GM18519 (cell line): ENCODE results near the gene GNG5.
"Not testable (repeated sequence)": the region's sequence is repeated elsewhere in the genome, so short reads cannot be mapped to it uniquely, and the experiment has no call there.

Source experiments
- ATAC-seq: cut with Tn5 transposase; IDR thresholded peaks from one replicate; pipeline ENCODE4 v1.9.1; 2021; ENCODE audit warnings: mild to moderate bottlenecking, moderate library complexity; ENCODE audit not compliant: unreplicated experiment, low FRiP score

The GNG5 gene

DNA sequence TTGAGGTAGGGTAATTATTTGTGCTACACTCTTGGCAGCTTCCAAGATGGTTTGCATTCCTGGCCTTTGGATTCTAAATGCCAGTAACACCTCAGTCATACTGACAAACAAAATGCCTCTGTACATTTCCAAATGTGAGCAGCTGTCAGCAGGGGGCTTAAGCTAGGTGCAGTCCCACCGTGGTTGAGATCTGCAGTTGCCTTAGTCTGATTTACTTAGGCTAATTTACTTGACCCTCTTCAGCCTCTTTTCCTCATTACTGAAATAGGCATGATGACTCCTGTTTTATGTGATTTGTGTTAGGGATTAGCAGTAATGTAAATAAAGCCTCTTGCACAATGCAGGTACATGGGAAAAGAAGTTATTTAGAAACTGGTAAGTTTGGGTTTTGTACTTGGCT is 13.7 kb downstream of the GNG5 start:
- no peak for ATAC-seq

DNA sequence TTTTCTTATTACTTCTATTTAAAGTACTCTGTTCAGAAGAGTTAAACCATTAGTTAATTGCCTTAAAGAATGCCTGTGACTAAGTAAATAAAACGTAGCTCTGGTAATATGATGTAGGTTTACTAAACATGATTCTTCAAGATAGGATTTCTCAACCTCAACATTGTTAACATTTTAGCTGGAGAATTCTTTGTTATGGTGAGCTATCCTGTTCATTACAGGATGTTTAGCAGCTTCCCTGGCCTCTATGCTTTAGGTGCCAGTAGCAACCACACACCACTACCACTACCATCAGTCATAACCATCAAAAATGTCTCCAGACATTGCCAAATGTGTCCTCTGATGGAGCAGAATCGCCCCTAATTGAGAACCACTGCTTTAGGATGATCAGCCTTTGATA is 16.6 kb downstream of the GNG5 start:
- no peak for ATAC-seq

DNA sequence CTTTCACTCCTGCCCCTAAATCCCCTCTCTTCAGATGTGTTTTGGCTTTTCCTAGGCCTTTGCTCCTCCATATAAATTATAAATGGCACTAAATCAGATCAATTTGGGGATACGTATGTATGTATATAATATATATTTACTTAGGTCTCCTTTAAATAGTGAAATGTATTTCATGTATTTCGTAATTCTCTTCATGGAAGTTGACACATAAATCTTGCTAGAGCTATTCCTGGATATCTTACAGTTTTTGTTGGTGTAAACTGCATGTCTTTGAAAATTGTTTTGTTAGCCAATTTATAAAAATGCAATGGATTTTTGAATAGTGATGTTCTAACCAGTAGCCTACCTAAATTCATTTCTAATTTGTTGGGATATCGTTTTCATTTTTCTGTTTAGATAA is 18.3 kb downstream of the GNG5 start:
- ATAC-seq: no peak

DNA sequence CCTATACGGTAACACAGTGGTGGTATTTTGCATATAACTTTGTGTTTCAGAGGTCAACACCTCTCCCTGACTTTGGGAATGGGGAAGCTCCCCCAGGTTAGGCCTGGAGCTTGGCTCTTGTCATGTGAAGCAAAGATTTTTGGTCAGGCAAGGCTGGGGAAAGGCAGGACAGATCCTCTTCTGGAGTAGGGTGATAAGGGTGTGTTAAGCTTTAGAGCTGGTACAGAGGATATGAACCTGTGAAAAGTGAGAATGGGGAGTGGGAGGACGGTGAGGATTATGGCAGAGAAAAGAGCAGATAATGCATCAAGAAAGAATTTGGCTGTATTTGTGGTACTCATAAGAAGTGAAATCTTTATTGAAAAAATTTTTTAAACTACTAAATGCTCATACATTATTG is 25.1 kb downstream of the GNG5 start:
- ATAC-seq: no peak

DNA sequence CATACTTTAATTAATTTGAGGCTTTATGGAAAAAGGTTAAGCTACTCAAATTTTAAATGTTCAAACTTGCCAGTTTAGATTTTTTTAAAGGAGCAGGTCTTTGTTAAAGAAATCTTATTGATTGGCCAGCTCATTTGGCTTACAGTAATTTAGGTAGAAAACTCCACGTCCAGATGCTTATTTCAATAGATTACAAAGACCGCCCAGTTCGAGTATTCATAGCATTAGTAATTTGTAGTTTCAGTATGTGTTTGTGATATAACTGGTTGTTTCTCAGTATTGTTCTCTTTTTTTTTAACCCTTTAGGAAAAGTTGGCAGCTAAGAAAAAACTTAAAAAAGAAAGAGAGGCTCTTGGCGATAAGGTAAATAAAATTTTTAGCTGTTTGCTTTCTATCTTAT is 25.7 kb downstream of the GNG5 start:
- ATAC-seq: no peak

DNA sequence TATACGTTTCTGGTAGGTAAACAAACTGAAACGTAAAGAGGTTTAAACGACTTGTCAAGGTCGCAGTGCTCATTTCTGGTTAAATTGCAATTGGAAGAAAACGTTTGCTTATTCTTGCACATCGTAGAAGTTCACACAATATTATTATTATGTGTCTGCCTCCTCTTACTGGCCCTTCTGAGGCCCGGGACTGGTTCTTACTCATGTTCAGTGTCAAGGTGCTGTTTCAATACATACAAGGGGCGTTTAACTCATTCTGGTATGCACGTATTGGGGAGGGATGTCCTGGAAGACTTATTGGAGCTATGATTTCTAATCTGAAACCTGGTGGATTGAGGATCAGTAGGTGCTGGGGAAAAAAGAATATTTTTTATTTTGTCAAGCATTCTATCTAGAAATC is 26.4 kb downstream of the GNG5 start:
- peak; percentile 9 for ATAC-seq

DNA sequence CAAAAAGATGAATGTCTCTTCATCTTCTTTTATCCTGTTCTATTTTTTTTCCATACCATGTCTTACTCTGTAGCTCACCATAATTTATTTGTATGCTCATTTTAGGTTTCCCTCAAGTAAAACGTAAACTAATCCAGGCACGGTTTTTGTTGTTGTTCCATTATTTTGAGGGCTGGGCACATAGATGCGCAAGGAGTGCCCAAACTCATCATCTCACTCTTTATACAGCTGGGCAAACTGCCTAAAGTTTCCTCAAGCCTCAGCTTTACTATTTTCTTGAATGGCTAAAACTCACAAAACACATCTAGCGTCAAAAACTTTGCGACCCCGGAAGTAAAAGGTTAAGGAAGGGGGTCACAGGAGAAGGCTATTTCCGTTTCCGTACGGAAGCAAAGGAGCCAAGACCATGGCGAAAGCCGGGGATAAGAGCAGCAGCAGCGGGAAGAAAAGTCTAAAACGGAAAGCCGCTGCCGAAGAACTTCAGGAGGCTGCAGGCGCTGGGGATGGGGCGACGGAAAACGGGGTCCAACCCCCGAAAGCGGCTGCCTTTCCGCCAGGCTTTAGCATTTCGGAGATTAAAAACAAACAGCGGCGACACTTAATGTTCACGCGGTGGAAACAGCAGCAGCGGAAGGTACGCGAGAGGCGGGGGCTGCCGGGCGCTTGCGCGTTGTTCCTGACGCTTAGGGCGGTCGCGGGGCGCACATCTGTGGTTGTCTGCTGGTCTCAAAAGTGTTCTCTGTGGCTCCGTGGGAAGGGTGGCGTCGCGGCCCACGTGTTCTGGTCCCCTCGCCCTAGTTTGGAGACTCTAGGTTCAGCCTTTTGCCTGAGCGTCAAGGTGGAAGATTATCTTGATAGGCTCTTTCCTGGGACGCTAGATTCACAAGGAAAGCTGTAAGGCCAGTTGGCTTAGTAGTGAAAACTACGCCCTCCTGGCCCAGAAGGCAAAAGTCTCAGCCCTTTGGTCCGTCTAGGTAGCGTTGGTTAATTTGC is 27.2 kb downstream of the GNG5 start, which contains the start of gene RPF1:
Gene RPF1 (plus strand): TSS at position 391 of the 993 bp plus-strand sequence. CDS start 16 bp downstream, at position 407.
- peak; percentile 73 for ATAC-seq

DNA sequence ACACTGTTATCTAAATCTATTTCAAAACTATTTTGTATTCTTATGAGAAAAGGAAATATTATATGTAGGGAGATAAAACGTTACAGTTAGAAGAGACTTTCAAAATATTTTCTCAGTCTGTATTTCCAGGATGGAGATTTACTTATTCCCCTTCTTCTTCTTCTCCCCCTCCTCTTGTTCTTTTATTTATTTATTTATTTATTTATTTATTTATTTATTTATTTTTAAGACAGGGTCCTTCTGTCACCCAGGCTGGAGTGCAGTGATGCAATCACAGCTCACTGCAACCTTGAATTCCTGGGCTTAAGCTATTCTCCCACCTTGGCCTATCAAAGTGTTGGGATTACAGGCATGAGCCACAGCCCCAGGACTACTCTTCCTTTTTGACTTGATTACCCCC is 30.2 kb downstream of the GNG5 start:
- ATAC-seq: no peak

DNA sequence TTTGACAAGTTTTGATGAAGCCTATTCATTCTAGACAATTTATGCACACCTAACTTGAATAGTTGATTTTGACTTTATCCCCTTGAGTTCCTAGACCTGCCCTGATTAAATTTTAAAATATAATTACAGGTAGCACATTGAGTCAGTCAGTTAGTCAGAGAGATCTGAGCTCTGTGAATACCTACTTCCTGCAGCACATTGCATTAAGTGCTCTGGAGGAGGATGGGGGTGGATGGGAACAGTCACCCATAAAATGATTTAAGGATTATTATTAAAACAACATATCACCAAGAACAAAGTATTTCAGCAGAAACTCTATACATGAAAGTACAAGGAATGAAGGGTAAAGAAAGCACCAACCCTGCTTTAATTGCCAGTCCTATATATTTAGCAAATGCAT is 39.1 kb downstream of the GNG5 start:
- ATAC-seq: no peak

DNA sequence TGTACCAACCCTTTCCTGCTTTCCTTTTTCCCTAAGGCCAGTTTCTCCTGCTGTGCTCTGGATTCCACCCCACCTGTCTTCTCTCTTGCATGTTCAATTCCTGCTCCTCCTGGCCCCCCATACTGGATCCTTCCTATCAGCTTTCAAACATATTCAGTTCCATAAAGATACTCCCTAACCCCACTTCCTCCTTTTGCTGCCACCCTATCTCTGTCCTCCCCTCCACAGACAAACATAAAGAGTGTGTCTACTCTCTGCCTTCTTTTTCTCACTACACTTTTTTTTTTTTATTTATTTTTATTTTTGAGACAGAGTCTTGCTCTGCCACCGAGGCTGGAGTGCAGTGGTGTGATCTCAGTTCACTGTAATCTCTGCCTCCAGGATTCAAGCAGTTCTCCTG is 44.3 kb downstream of the GNG5 start:
- ATAC-seq: no peak

DNA sequence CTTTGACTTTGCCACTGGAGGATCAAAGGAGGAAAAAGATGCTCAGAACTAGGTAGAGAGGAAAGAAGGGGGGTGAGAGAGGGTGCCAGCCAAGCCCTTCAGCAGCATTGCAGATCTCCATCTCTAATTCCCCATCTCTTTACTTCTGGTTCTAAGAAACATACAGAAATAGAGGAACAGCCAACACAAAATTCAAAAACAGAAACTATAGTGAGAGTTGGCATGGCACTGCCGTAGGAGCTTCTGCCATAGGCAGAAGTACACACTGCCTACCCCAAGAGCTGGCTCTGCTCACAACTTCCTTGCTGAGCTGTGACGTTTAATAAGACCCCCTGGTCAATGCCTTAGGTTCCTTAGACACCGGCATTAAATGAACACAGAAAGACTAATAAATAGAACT is 53.9 kb downstream of the GNG5 start:
- ATAC-seq: no peak

DNA sequence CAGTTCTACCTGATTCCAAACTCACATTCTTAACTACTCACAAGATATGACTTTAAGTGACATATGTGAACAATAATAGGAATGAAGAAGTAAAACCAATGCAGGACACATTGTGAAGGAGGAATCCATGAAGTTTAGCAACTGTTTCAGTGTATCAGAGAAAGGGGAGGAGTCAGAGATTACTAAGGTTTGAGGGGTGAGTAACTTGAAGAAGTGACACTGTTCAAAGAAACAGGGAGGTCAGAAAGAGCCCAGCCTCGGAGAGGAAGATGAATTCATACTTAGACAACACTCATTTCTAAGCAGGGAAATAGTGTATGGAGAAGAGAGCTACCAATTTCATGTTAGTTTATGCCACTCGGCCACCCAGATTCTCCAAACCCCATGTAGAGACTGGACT is 55.5 kb downstream of the GNG5 start:
- ATAC-seq: no peak

DNA sequence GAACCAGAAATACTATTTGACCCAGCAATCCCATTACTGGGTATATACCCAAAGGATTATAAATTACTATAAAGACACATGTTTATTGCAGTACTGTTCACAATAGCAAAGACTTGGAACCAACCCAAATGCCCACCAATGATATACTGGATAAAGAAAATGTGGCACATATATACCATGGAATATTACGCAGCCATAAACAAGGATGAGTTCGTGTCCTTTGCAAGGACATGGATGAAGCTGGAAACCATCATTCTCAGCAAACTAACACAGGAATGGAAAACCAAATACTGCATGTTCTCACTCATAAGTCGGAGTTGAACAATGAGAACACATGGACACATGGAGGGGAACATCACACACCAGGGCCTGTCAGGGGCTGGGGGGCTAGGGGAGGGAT is 57.7 kb downstream of the GNG5 start:
- not testable (repeated sequence) for ATAC-seq
